Mesothelial cell of epicardium (in vitro differentiated cells): ENCODE measurements around the gene NPTX2. TPM values are rescaled to one million over a fixed set of nuclear protein-coding genes. Genes with fewer than 3 reads are reported as not detected.

Experiments used
- DNase-seq, 2 experiments: peaks; one replicate each; pipeline ENCODE4 v3.0.0; 2021; ENCODE audit warnings: low spot score in 2 of 2; ENCODE audit not compliant: unreplicated experiment in 2 of 2
- H3K27ac Mint-ChIP-seq: 2 replicates; pipeline ENCODE4 v1.8.0; 2021; ENCODE audit warnings: mixed read lengths
- H3K27me3 Mint-ChIP-seq: 2 replicates; pipeline ENCODE4 v1.8.0; 2021; ENCODE audit warnings: low read depth, mixed read lengths
- H3K36me3 Mint-ChIP-seq: 2 replicates; pipeline ENCODE4 v1.8.0; 2021; ENCODE audit warnings: mixed read lengths
- H3K4me1 Mint-ChIP-seq: 2 replicates; pipeline ENCODE4 v1.8.0; 2021; ENCODE audit warnings: mixed read lengths
- H3K4me3 Mint-ChIP-seq: 2 replicates; pipeline ENCODE4 v1.8.0; 2021; ENCODE audit warnings: mild to moderate bottlenecking, moderate library complexity, mixed read lengths
- H3K9me3 Mint-ChIP-seq: 2 replicates; pipeline ENCODE4 v1.8.0; 2021; ENCODE audit warnings: mixed read lengths
- total RNA-seq: library from RNA; stranded (reverse); gene quantifications from 3 replicates; pipeline ENCODE4 v1.2.1, GENCODE V29; 2021
- TF ChIP-seq, protein P1 (sequence below): fragments of 200-600 bp; sonication (generic); IDR thresholded peaks from one replicate; pipeline ENCODE4 v1.5.0; 2021; ENCODE audit warnings: antibody characterized with exemption; ENCODE audit not compliant: unreplicated experiment

NPTX2 gene
- total RNA-seq, 1 donor from 2014 or later, result 1.4 TPM

- Mint-ChIP-seq H3K4me3 (no peak overlapping the region), H3K27me3 (peaks cover 21% of the 10 kb centered on the region), H3K9me3 (peaks cover 15% of the 10 kb centered on the region), H3K4me1 (no peaks in the 10 kb centered on the region), H3K36me3 (no peaks in the 10 kb centered on the region), H3K27ac (no peak overlapping the region)
- TF ChIP-seq, protein P1, sequence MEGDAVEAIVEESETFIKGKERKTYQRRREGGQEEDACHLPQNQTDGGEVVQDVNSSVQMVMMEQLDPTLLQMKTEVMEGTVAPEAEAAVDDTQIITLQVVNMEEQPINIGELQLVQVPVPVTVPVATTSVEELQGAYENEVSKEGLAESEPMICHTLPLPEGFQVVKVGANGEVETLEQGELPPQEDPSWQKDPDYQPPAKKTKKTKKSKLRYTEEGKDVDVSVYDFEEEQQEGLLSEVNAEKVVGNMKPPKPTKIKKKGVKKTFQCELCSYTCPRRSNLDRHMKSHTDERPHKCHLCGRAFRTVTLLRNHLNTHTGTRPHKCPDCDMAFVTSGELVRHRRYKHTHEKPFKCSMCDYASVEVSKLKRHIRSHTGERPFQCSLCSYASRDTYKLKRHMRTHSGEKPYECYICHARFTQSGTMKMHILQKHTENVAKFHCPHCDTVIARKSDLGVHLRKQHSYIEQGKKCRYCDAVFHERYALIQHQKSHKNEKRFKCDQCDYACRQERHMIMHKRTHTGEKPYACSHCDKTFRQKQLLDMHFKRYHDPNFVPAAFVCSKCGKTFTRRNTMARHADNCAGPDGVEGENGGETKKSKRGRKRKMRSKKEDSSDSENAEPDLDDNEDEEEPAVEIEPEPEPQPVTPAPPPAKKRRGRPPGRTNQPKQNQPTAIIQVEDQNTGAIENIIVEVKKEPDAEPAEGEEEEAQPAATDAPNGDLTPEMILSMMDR, result no peak
- no peak for DNase-seq
Observed at GRCh38 chr7:98640375-98640774, 23.3 kb downstream of the NPTX2 start.

- H3K9me3 Mint-ChIP-seq, result peaks cover 15% of the 10 kb centered on the region
- H3K27me3 Mint-ChIP-seq, result peaks cover 17% of the 10 kb centered on the region
- H3K4me3 Mint-ChIP-seq, result no peak overlapping the region
- H3K36me3 Mint-ChIP-seq, result no peaks in the 10 kb centered on the region
- H3K4me1 Mint-ChIP-seq, result no peaks in the 10 kb centered on the region
- no peak for DNase-seq
- TF ChIP-seq, protein P1, result no peak
- no peak overlapping the region for H3K27ac Mint-ChIP-seq
Observed at GRCh38 chr7:98641646-98642500, 24.8 kb downstream of the NPTX2 start.

- peaks cover 5% of the 10 kb centered on the region for H3K9me3 Mint-ChIP-seq
- DNase-seq, result no peak
- TF ChIP-seq, protein P1, result no peak
- no peak overlapping the region for H3K4me3 Mint-ChIP-seq
- H3K36me3 Mint-ChIP-seq, result no peaks in the 10 kb centered on the region
- H3K27me3 Mint-ChIP-seq, result peaks cover 24% of the 10 kb centered on the region
- H3K27ac Mint-ChIP-seq, result no peak overlapping the region
- no peaks in the 10 kb centered on the region for H3K4me1 Mint-ChIP-seq
Observed at GRCh38 chr7:98643236-98643985, 26.3 kb downstream of the NPTX2 start.

GRCh38 chr7:98646465-98646864 is 29.4 kb downstream of the NPTX2 start:
- Mint-ChIP-seq H3K4me3 (no peak overlapping the region), H3K36me3 (no peaks in the 10 kb centered on the region), H3K9me3 (no peaks in the 10 kb centered on the region), H3K27me3 (peaks cover 40% of the 10 kb centered on the region), H3K4me1 (no peaks in the 10 kb centered on the region), H3K27ac (no peak overlapping the region)
- no peak for DNase-seq
- TF ChIP-seq, protein P1, result no peak

DNA sequence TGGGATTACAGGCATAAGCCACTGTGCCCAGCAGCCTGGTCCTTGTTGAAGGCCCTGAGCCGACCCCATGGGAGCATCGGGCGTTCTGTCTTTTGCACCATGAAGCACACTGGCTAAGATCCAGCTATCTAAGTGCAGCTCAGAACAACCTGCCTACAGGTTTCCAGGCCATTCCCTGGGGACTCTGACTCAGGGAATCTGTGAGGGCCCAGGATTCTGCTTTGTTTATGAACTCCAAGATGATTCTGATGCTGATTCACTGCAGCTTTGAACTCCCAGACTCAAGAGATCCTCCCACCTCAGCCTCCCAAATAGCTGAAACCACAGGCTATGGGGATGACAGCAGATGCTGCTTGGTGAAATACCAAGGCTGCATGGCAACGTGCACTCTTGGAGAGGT is 30.2 kb downstream of the NPTX2 start:
- TF ChIP-seq, protein P1, result no peak
- Mint-ChIP-seq H3K9me3 (no peaks in the 10 kb centered on the region), H3K27ac (no peak overlapping the region), H3K4me3 (no peak overlapping the region), H3K27me3 (peaks cover 40% of the 10 kb centered on the region), H3K4me1 (no peaks in the 10 kb centered on the region), H3K36me3 (no peaks in the 10 kb centered on the region)
- DNase-seq, result no peak
